HG03025 (cell line): Measurements from ENCODE around the gene SSPN.

ENCODE experiments used
- ATAC-seq: cut with Tn5 transposase; IDR thresholded peaks from one replicate; pipeline ENCODE4 v1.9.1; 2021; ENCODE audit warnings: mild to moderate bottlenecking, moderate library complexity; ENCODE audit not compliant: unreplicated experiment, low FRiP score

SSPN gene, protein sequence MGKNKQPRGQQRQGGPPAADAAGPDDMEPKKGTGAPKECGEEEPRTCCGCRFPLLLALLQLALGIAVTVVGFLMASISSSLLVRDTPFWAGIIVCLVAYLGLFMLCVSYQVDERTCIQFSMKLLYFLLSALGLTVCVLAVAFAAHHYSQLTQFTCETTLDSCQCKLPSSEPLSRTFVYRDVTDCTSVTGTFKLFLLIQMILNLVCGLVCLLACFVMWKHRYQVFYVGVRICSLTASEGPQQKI

DNA sequence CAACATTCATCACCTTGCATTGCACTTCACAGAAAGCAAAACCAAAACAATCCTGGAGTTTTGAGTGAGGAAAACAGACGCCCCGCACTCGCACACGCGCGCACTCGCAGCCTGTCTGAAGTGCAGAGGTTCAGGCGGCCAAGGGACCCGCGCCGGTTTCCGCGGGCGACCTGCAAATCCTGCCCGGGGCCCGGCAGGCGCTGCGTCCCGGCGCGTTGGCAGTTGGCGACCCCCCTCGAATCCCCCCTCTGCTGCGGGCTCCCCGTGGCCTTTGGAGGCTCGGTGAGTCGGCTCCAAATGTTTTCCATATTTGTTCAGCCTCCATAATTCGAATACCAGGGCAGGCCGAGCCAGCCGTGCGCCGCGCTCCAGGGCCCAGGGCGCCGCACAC is at the start of gene SSPN:
SSPN (plus strand) TSS at position 324 of the 391 bp plus-strand sequence. CDS start 100 bp downstream, outside the sequence.
- ATAC-seq: no peak

DNA sequence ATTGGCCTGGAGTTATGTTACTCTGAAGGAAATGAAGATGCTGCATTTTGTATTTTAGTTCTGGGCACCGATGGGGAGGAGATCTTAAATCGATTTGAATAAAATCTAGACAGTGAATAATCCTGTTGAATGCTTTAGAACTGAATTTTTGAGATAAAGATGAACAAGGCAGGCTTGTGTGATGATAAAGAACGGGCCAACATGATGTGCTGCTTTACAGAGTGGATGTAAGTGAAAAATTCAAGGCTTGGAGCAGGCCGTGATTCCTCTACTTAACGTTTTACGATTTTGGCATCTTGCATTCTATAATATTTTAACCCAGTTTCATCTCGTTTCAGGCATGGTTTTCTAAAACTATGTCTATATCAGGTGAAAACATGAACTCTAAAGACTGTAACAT is 47.1 kb upstream of the SSPN start:
- no peak for ATAC-seq

DNA sequence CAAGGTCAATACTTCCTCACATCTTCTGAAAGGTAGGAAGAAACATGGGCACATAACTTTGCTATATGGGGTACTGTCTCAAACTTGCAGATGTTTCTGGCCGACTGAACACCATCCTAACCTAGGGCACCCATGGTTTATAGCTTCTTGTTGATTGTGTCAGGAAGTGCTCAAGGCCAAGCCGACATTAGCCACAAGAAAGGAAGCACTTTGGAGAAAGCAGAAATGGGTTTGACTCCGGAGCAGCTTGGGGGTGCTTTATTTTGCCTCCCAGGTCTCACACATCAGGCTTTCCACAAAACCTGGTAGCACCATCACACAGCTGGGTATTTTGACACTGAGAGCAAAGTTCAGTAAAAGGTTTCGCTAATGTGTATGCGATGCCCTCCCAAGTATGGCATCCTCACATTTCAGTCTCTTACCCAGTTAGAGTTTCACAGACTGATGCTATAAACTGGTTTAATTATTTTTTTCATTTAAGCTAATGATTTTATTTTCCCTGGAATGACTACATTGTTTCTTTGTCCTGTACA is 45.3 kb upstream of the SSPN start:
- ATAC-seq: no peak

DNA sequence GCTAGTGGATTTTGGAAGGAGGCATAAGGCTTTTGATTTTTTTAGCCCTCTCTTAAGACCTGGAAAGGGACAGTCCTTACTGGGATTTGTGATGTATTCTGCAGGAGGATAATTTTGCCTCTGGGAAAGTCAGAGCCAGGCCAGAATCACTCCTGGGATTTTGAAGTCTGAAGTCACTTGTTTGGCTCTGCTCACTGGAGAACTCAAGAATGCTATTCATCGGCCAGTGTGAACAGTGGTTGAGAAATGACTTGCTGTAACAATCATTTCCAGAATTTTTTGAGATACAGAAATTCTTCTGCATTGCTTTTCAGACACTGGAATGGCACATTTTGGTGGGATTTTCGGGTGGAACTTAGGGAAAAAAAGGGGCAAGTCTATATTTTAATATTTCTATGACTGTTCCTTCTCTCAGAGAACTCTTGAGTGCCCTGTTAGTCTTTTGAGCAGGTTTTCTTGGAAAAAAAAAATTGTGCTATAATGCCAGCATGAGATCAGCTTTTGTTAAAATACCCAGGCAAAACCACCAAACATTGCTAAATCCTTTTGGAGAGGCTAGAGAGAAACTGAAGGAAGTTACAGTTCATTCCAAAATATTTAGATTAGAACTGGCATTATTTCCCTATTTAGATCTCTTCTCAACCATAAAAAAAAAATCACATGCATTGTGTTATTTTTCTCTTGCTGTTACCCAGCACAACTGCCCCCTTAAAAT is 44.5 kb upstream of the SSPN start:
- ATAC-seq: no peak

DNA sequence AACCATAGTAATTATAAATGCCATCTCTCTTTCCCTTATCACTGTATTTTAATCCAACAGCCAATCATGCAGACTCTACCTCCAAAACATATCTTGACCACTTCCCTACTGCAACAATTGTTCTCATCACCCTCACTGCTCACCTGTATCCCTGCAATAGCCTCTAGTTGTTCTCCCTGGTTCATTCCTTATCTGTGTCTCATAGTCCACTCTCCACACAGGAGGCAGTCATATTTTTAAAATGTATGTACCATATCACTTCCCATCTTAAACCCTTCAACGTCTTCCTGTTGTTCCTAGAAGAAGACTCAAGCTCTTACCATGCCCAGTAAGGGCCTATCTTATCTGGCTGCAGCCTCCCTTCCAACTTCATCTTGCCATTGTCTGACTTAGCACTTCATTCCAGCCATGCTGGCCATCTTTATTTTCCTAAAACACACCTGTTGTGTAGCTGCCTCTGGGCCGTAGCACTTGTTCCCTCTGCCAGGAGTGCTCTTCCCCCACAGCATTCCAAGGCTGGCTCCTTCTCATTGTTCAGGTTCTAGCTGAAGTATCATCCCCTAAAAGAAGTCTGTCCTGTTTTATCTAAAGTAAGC is 42.8 kb upstream of the SSPN start:
- ATAC-seq: no peak

DNA sequence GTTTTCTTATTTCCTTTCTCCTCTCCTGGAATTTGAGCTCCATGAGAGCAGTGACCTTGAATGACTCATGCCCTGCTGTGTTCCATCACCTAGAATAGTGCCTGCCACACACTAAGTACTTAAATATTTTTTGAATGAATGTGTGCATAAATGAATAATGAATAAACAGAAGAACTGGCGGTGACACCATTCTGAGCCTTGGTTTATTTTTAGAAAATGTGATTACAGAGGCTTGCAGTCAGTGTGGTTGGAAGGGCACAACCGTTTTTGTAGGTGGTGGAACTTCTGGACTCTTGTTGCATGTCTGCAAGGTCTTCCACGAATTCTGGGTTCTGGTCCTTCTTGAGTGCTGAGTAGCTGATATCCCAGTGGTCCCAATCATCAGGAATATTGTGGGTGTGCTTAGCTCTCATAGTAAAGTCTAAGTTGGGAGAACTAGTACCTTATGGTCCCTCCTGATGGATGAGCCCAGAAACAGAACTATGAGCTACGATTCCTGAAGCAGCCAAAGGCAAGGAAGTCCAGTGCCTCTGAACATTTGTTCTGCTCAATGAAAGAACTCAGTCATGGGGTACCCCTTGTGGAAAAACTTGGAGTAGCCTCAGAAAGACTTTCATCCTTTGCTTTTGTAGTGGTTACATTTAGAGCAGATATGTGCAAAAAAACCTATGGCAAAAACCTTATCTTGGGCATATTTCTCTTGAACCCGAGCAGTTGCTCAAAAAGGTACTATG is 41.8 kb upstream of the SSPN start:
- no peak for ATAC-seq

DNA sequence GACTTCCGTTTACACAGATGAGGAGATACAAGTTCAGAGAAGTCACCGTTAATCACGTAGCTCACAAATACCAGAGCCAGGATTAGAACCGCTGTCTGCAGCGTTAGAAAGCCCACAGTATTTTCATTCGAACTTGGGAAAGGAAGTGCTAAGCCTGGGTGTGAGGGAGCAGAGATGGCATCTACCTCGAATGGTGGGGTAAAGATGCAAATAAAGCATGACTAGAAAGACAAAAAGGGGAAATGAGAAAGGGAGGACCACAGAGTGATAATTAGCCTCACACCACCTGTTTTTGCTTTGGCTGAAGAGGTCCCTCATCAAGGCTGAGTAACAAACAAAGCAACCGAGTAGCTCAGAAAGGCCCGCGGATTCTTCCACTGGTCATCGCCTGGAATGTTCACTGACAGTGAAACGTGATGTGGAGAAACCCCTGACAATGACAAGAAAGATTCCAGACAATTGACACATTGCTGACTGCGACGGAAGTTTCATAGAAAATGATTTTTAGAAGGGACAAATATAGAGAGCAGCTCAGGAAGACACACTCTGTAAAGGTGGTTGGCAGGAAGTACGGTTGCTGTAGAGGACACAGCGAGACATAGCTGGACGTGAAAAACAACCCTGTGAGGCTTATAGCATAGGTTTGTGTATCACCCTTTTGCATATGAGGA is 39.0 kb upstream of the SSPN start:
- peak; percentile 83 for ATAC-seq

DNA sequence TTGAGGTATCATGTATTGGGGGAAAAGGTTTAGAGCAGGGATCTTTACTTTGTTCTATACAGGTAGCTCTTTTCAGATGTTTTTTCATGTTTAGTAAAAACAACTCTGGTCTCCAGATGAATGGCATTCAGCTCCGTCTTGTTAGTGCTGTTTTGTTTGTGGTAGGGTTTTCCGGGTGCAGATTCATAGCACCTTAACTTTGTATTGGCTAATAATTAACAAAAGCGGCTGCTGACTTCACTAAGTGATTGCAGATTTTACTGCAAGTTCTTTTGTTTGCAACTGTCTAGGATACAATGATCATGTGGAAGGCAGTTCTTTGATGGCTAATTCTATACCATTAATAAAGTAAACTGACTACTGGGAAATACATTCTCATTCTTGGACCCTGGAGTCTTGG is 38.4 kb upstream of the SSPN start:
- ATAC-seq: no peak

DNA sequence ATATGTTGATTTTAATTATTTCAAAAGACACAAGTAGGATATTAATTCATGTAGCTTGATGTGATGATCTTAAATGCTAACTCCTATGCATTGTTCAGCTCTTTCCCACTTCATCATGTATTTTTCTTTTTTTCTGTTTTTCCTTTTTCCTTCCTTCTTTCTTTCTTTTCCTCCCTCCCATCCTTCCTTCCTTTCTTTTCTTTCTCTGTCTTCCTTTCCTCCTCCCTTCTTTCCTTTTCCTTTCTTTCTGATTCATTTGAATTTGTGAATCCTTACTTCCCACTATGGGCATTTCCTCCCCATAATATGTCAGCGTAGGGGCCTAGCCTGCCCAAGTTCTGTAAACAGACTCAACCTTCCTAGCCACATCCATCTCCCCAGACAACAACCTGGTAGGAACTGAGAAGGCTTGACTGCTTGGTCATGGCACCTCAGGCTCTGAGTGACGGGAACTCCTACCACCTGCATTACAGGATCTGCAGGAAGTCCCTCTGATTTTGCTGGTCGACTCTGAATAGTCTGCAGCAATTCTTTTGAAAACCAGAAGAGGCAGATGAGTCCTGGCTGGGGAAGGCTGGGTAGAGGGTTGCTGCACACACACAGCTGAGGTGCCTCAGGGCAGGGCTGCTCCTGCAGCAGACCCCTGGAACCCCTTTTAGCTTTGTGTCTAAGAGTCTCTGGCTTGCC is 37.2 kb upstream of the SSPN start:
- ATAC-seq: no peak

DNA sequence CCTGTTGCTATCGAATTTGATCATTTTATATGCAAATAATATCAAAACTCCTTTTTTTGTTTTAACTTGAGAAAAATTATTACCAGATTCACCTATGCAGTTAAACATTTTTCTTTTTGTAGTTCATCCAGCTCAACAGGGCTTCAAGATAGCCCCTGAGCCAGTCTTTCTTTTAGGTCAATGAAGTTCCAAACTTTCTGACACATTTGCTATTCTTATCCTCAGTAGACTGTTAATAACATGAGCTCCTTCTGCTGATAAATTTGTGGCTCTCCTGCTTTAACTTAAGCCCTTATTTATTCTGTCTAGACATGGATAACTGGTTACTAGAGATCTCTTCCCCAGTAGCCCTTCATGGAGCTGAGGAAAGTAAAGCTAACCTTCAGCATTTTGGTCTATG is 33.2 kb upstream of the SSPN start:
- ATAC-seq: no peak

DNA sequence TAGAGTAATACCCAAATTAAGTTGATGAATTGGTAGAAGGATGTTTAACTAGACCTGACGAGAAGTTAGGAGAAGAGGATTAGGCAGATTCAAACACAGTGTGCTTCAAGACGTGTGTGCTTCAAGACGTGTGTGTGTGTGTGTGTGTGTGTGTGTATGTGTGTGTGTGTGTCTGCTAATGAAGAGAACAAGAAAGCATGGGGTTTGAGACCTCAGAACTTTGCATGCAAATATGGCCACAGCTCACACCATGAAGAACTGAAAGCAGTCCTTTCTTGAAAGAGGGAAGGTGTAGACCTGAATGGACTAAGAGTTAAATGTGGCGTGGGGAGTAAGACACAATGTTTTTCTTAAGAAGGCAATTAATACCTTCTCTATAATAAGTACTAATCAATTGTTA is 32.5 kb upstream of the SSPN start:
- ATAC-seq: peak; percentile 78

DNA sequence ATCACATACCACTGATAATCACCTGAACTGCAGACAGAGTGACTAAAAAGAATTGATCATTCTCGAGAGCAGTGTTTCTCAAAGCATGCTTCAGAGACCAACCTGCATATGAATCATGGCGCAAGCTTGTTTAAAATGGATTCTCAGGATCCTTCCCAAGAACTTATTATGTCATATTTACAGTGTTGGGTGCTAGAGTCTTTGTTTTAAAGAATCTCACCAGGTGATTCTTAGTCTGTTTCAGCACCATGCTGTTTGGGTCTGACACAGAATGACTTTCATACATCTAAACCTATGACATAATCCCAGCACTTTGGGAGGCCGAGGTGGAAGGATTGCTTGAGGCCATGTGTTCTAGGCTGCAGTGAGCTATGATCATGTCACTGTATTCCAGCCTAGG is 31.3 kb upstream of the SSPN start:
- ATAC-seq: no peak

DNA sequence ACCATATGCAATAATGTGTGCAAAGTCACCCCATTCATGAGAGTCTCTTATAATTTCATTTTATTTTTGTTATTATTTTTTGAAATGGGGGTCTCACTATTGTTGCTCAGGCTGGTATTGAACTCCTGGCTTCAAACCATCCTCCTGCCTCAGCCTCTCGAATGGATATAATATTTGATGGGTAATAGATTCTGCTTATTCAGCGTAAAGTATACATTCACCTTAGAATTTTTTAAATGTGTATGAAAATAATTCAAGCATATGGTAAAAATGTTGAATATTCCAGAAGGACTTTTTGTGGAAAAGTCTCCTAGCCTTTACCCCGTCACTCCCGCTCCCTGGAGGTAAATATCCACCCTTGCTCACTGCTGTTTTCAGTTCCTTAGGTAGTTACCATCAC is 23.4 kb upstream of the SSPN start:
- ATAC-seq: no peak

DNA sequence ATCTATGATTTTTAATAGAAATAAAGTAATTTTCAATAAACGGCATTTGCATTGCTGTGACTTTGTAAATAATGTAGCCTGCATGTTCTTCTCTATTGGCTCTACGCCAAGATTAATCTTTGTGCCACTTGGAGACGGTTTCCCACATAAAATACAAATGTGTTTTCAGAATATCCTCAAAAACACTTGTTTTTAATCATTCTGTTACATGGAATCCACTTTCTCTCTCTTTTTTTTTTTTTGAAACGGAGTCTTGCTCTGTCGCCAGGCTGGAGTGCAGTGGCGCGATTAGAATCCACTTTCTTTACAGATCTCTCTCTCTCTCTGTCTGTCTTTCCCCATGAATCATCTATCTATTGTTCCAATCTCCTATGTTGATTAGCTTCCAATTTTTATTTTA is 22.8 kb upstream of the SSPN start:
- no peak for ATAC-seq

DNA sequence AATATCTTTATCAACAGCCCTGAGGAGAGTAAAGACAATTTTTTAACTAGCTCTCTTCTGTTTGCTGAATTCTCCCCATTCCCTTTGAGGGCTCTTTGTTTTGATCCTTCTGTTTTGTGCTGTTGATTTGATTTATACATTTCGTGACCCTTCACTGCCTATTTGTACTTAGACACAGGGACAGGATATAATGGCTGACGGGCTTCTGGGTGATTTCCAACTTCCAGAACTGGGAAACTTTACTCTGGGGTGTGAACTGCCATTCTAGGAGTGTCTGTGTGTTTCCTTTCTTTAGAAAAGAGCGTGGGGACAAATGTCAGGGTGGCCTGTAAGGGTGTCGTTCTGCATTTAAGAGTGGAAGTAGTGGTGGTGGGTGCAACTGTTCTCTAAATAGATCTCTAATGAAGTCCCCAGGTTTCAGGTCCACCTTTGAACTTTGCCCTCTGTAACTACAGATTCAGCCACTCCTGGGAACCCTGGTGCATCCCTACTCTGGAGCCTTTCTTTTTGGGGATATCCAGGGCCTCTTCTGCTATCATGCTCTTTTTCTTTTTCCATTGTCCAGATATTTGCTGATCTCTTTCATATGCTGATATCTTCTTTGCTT is 22.3 kb upstream of the SSPN start:
- ATAC-seq: no peak

DNA sequence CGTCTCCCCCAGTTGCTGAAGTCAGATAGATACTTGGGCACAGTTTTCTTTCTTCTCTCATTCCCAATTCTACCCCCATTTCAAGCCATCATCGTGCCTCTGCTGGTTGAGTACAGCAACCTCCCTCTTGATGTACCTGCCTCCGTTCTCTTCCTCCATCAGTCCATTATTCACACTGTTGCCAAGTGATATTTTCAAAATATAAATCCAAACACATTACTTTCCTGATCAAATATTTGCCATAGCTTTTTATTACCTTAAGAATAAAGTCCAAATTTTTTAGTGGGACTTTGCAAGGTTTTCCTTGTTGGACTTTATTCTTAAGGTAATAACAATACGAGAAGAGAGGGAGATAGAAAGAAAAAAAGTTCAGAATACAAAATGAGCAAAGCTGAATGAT is 18.6 kb upstream of the SSPN start:
- no peak for ATAC-seq

DNA sequence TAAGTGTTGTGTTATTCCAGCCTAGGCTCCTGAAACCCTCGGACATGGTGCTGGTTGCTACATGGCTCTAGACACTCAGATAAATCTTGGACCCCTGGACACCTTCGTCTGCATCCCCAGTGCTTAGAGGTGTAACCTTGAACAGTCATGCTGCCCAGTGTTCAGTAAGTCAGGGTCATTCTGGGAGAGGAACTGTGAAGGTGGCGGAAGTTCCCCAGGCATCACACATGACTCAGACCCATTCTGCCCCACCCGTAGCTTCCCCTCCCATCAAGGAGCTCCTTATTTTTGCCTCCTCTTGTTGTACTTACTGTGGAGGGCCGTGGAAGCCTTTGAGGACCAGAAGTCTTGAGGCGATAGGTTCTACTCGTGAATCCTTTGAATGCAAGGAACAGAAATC is 18.1 kb upstream of the SSPN start:
- no peak for ATAC-seq

DNA sequence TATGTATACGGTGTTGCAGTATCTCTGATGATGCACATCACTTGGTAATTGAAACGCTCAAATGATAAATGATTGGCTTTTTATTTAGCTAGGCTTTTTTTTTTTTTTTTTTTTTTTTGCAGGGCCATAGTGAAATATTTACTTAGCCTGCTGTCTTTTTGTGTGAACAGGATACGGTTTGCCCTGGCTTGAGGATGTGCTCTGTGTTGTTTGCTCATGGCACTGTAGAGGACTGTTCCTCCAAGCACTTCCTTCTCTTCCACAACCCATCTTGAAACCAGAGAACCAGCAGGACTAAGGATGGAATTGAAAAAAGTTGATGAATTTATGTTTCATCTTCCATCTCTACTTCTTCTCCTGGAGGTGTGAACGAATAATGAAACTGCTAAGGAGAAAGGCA is 15.5 kb upstream of the SSPN start:
- no peak for ATAC-seq

DNA sequence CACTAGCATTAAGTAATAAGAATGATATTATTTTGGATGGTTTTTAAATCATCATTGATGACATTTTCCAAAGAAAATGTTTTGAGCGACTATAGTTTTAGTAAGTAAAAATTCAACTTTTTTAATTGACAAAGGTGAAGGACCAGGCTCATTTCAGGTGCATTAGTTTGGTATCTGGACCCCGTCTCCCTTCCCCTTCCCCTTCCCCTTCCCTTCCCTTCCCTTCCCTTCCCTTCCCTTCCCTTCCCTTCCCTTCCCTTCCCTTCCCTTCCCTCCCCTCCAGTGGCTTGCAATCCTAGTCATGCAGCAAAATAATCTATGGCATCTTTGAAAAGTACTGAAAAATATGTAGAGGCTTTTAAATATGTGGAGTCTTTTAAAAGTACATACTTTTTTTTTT is 13.0 kb upstream of the SSPN start:
- no peak for ATAC-seq
